Measurements from ENCODE around the gene TENM3. TPM values are rescaled to one million over a fixed set of nuclear protein-coding genes. Genes with fewer than 3 reads are reported as not detected.

The TENM3 gene
- total RNA-seq, 2 donors from 2014 or later: 39.5 to 51.9 TPM

- WGBS, 2 experiments (ENCODE audit: insufficient coverage in 1 of 2, insufficient read length in 1 of 2): 67 to 83% methylated on average over 3 to 6 of the region's 6 CpGs
- Histone ChIP-seq H3K4me3 (ENCODE audit: low read length) (no peak overlapping the region), H3K27me3 (ENCODE audit: control insufficient read depth, insufficient read depth, low read length, poor library complexity, severe bottlenecking) (no peaks in the 10 kb centered on the region), H3K4me1 (ENCODE audit: control insufficient read depth, insufficient read depth, low read length) (no peaks in the 10 kb centered on the region), H3K27ac (ENCODE audit: low read depth, low read length) (no peak overlapping the region), H3K9ac (ENCODE audit: extremely low read depth, low read length, poor library complexity, severe bottlenecking) (no peak overlapping the region), H3K9me3 (ENCODE audit: control insufficient read depth, low read length) (peaks cover 11% of the 10 kb centered on the region), H3K36me3 (ENCODE audit: control insufficient read depth, insufficient read depth, low read length) (peaks cover 7% of the 10 kb centered on the region)
- no peak overlapping the region for H3K27ac Mint-ChIP-seq
- H3K4me1 Mint-ChIP-seq: peaks cover 3% of the 10 kb centered on the region
- H3K27me3 Mint-ChIP-seq (ENCODE audit: insufficient read depth): no peaks in the 10 kb centered on the region
- H3K4me3 Mint-ChIP-seq: no peak overlapping the region
- H3K9me3 Mint-ChIP-seq: peaks cover 14% of the 10 kb centered on the region
- DNase-seq: no peak
- TF ChIP-seq CTCF (conservative IDR thresholded peaks at IDR 0.05): no peak
- peaks cover 11% of the 10 kb centered on the region for H3K36me3 Mint-ChIP-seq (ENCODE audit: low read depth)
Measured at GRCh38 chr4:182513587-182514291, 270.5 kb downstream of the TENM3 start.

GRCh38 chr4:182518421-182518820 lies 275.2 kb downstream of the TENM3 start:
- Histone ChIP-seq H3K4me1 (ENCODE audit: control insufficient read depth, insufficient read depth, low read length) (no peaks in the 10 kb centered on the region), H3K4me3 (ENCODE audit: low read length) (no peak overlapping the region), H3K36me3 (ENCODE audit: control insufficient read depth, insufficient read depth, low read length) (peaks cover 7% of the 10 kb centered on the region), H3K27ac (ENCODE audit: low read depth, low read length) (no peak overlapping the region), H3K27me3 (ENCODE audit: control insufficient read depth, insufficient read depth, low read length, poor library complexity, severe bottlenecking) (no peaks in the 10 kb centered on the region), H3K9ac (ENCODE audit: extremely low read depth, low read length, poor library complexity, severe bottlenecking) (no peak overlapping the region), H3K9me3 (ENCODE audit: control insufficient read depth, low read length) (peaks cover 11% of the 10 kb centered on the region)
- Mint-ChIP-seq H3K27me3 (ENCODE audit: insufficient read depth) (no peaks in the 10 kb centered on the region), H3K4me1 (peaks cover 4% of the 10 kb centered on the region), H3K4me3 (no peak overlapping the region), H3K9me3 (peaks cover 14% of the 10 kb centered on the region), H3K27ac (no peak overlapping the region), H3K36me3 (ENCODE audit: low read depth) (peaks cover 11% of the 10 kb centered on the region)
- 11 to 39% methylated on average over 1 of the region's 1 CpG for WGBS, 2 experiments (ENCODE audit: insufficient coverage in 1 of 2, insufficient read length in 1 of 2)
- TF ChIP-seq CTCF (conservative IDR thresholded peaks at IDR 0.05): no peak
- DNase-seq: no peak

GRCh38 chr4:182519528-182519927 lies 276.3 kb downstream of the TENM3 start:
- Mint-ChIP-seq H3K27me3 (ENCODE audit: insufficient read depth) (no peaks in the 10 kb centered on the region), H3K27ac (no peak overlapping the region), H3K9me3 (peaks cover 14% of the 10 kb centered on the region), H3K36me3 (ENCODE audit: low read depth) (peaks cover 11% of the 10 kb centered on the region), H3K4me3 (no peak overlapping the region), H3K4me1 (peaks cover 4% of the 10 kb centered on the region)
- no peak overlapping the region for H3K9ac ChIP-seq (ENCODE audit: extremely low read depth, low read length, poor library complexity, severe bottlenecking)
- TF ChIP-seq CTCF (conservative IDR thresholded peaks at IDR 0.05): no peak
- peaks cover 7% of the 10 kb centered on the region for H3K36me3 ChIP-seq (ENCODE audit: control insufficient read depth, insufficient read depth, low read length)
- WGBS, 2 experiments (ENCODE audit: insufficient coverage in 1 of 2, insufficient read length in 1 of 2): 89% methylated on average over 2 of the region's 2 CpGs; no CpG with 5 or more reads in 1 of the 2 experiments
- H3K27ac ChIP-seq (ENCODE audit: low read depth, low read length): no peak overlapping the region
- DNase-seq: no peak
- no peaks in the 10 kb centered on the region for H3K27me3 ChIP-seq (ENCODE audit: control insufficient read depth, insufficient read depth, low read length, poor library complexity, severe bottlenecking)
- no peak overlapping the region for H3K4me3 ChIP-seq (ENCODE audit: low read length)
- no peaks in the 10 kb centered on the region for H3K4me1 ChIP-seq (ENCODE audit: control insufficient read depth, insufficient read depth, low read length)
- peaks cover 11% of the 10 kb centered on the region for H3K9me3 ChIP-seq (ENCODE audit: control insufficient read depth, low read length)

Measured in endodermal cell (in vitro differentiated cells).